Omental fat pad (tissue), 4 donors: ENCODE measurements around the gene FAM131B. TPM values are rescaled to one million over a fixed set of nuclear protein-coding genes. Genes with fewer than 3 reads are reported as not detected.

Experiments
- ATAC-seq: fragments of 150-250 bp; one replicate; pipeline ENCODE4 v1.9.1; 2016; ENCODE audit warnings: mild to moderate bottlenecking, moderate library complexity; ENCODE audit not compliant: low FRiP score
- DNase-seq: peaks from one replicate; pipeline ENCODE4 v3.0.0-alpha.2; 2019; ENCODE audit warnings: low spot score
- total RNA-seq, 4 donors: library from RNA; depleted of rRNA; stranded (reverse); fragments of >200 nt; gene quantifications; one replicate each; pipeline ENCODE4 v1.1.0, GENCODE V29; 2016
- TF ChIP-seq, protein P1 (sequence below), 3 donors: fragments of 450-650 bp; IDR thresholded peaks; one replicate each; pipeline ENCODE4 v1.5.1; 2016 to 2017; ENCODE audit warnings: antibody characterized with exemption in 3 of 3, mild to moderate bottlenecking in 3 of 3, moderate library complexity in 2 of 3

FAM131B gene
- total RNA-seq, 4 donors from 2014 or later, result 0.56 to 1.2 (median 0.77) TPM

DNA sequence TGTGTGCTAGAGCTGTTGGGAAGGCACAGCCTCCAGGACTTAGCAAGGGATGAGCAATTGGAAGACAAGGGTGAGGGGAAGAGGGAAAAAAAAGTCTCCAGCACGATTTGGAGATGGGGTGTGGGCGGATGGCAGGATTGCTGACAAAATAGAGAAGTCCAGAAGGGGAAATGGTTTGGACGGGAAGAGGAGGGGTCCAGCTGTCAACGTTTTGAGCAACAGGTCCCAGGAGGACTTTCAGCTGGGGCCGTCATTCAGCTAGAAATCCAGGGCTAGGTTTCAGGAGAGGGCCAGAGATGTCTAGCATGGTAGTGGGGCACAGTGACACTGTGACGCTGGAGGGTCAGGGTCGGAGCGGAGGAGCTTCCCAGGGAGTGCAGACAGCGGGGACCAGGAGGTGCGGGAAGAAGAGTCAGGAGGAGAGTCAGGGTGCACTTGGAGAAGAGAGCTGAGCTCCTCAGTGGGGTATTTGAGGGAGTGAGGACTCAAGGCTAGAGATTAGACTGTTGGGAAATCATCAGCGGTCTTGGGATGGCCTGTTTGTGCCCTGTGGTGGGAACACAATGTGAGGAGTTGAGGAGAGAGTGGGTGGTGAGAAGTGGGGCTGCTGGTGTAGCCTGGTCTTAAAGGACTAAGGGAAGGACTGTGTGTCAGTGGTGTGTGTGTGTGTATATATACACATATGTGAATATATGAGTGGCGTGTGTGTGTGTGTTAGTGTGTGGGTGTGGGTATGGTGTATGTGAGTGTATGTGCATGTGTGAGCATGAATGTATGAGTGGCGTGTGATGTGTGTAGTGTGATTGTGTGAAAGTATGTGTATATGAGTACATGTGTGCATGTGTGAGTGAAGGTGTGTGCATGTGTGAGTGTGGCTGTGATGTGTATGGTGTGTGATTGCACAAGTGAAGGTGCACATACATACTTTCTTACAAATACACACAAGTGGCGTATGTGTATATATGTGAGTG, 22.4 kb upstream of the FAM131B start:
- TF ChIP-seq, protein P1, sequence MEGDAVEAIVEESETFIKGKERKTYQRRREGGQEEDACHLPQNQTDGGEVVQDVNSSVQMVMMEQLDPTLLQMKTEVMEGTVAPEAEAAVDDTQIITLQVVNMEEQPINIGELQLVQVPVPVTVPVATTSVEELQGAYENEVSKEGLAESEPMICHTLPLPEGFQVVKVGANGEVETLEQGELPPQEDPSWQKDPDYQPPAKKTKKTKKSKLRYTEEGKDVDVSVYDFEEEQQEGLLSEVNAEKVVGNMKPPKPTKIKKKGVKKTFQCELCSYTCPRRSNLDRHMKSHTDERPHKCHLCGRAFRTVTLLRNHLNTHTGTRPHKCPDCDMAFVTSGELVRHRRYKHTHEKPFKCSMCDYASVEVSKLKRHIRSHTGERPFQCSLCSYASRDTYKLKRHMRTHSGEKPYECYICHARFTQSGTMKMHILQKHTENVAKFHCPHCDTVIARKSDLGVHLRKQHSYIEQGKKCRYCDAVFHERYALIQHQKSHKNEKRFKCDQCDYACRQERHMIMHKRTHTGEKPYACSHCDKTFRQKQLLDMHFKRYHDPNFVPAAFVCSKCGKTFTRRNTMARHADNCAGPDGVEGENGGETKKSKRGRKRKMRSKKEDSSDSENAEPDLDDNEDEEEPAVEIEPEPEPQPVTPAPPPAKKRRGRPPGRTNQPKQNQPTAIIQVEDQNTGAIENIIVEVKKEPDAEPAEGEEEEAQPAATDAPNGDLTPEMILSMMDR (IDR thresholded peaks at IDR 0.05), result no peak
- DNase-seq (no peak), ATAC-seq (no peak)

DNA sequence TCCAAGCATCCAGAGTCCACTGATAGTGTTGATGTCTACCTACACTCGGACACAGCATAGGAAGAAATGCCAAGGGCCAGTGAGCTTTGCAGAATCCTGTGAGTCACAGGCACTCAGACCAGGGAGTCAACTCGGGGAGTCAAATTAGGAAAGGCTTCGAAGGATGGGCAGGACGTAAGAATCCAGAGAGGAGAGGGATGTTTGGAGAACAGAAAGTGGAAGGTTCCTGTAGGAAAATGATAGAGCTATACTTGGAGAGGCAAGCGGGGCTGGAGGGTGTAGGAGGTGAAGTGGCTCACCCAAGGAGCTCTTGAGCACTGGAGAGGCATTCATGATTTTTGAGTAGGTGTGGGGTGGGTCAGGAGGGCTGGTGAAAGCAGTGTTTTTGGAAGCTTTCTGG, 21.6 kb upstream of the FAM131B start:
- DNase-seq, result no peak
- TF ChIP-seq, protein P1 (IDR thresholded peaks at IDR 0.05), result no peak
- ATAC-seq, result no peak

DNA sequence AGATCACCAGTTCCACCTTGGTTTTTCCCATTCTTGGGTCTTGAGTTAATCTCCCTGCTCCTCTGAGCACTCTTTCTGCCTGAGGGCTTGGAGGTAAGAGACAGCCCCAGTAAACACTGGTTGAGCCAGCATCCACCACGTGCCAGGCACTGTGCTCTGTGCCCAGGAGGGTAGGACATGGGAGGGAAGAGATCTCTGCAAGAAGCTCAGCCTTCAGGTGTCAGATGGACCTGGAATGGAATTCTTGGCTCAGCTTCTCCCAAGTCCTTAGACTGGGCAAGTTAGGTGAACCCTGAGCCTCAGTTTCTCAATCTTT, 21.1 kb upstream of the FAM131B start:
- DNase-seq (no peak), ATAC-seq (no peak)
- TF ChIP-seq, protein P1 (IDR thresholded peaks at IDR 0.05), result no peak

DNA sequence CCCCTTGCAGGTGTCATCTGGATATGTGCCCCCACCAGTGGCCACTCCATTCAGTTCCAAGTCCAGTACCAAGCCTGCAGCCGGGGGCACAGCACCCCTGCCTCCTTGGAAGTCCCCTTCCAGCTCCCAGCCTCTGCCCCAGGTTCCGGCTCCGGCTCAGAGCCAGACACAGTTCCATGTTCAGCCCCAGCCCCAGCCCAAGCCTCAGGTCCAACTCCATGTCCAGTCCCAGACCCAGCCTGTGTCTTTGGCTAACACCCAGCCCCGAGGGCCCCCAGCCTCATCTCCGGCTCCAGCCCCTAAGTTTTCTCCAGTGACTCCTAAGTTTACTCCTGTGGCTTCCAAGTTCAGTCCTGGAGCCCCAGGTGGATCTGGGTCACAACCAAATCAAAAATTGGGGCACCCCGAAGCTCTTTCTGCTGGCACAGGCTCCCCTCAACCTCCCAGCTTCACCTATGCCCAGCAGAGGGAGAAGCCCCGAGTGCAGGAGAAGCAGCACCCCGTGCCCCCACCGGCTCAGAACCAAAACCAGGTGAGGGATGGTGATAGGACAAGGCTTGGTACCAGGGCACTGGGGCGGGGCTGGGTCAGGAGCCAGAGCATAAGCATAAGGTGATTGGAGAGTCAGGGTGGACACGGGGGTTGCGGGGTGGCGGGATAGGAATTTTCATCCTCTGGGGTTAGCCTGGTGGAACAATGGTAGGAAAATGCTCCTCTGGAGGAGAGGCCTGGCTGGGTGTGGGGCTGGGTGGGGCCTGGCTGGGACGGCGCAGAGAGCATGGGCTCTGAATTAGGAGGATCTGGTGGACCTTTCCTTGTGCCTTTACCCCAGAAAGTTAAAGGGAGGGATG, 20.5 kb upstream of the FAM131B start:
- no peak for DNase-seq
- ATAC-seq, result no peak
- TF ChIP-seq, protein P1 (IDR thresholded peaks at IDR 0.05), result no peak

DNA sequence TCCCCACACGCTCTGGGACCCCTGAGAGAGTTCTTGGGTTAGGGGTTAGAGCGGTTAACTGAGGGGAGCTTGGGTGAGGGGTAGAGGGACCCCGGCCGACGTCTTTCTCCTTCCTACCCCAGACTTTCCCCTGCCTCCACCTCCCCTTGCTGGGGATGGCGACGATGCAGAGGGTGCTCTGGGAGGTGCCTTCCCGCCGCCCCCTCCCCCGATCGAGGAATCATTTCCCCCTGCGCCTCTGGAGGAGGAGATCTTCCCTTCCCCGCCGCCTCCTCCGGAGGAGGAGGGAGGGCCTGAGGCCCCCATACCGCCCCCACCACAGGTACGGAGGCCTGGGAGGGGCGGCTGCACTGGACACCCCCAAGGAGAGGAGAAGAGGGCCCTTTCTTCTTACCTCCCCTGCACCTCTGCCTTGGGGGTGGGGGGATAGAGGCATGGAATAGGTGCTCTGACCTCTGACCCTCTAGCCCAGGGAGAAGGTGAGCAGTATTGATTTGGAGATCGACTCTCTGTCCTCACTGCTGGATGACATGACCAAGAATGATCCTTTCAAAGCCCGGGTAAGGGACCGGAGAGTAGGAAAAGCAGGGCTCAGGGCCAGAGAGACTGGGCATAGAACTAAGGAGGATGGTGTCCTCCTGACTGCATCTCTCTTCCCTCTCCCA, 19.7 kb upstream of the FAM131B start:
- DNase-seq, result no peak
- TF ChIP-seq, protein P1 (IDR thresholded peaks at IDR 0.05), result no peak
- no peak for ATAC-seq

DNA sequence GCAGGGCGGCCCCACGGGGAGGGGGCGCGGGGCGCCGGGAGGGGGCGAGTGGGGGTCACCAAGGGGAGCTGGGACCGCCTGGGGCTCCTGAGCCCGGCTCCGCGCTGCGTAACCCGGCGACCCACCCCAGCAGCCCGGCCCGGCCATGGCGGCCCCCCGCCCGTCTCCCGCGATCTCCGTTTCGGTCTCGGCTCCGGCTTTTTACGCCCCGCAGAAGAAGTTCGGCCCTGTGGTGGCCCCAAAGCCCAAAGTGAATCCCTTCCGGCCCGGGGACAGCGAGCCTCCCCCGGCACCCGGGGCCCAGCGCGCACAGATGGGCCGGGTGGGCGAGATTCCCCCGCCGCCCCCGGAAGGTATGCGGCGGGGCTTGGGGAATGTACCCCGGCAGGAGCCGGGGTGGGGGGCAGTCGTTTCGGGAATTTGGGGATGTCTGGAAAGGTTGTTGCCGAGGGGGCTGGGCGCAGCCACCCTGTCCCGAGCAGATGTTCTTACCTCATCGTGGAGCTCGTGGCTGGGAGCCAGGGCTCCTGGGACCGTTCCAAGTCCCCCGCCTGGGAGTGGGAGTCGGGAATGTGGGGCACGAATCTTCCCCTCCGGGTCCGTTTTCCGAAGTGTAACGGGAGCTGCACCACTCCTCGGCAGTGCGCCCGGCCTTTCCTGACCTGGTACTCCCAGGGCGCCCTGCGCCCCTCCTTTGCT, 19.1 kb upstream of the FAM131B start:
- DNase-seq, result peak; percentile 80
- TF ChIP-seq, protein P1 (IDR thresholded peaks at IDR 0.05), result no peak
- ATAC-seq, result peak; percentile 6
